HepG2 (cell line): Measurements from ENCODE around the gene NET1. TPM values are rescaled to one million over a fixed set of nuclear protein-coding genes. Genes with fewer than 3 reads are reported as not detected.

Experiments used
- ATAC-seq: fragments of 200-7000 bp; cut with Tn5 transposase; 3 replicates; pipeline ENCODE4 v1.9.1; 2020; ENCODE audit warnings: mild to moderate bottlenecking, moderate library complexity
- BruUV-seq: library from RNA; stranded (reverse); fragments of 400-500 nt; replicated peaks from 2 replicates; lab custom pipeline; 2021; lab: Mats Ljungman, UMichigan
- CTCF ChIA-PET: fragments of 300-600 bp; formaldehyde crosslinking; extraction: SDS; loops from one replicate; lab custom pipeline; 2021; ENCODE audit warnings: low total read pairs, inconsistent platforms, low intra/inter-chr PET ratio; lab: Yijun Ruan, JAX
- POLR2A ChIA-PET: fragments of 350-600 bp; sonication (Branson Sonifier 250); formaldehyde crosslinking; loops from one replicate; lab custom pipeline; 2020; ENCODE audit warnings: antibody characterized with exemption, inconsistent platforms; lab: Yijun Ruan, JAX
- DNase-seq: peaks from one replicate; pipeline ENCODE4 v3.0.0-alpha.2; 2015; ENCODE audit warnings: low spot score
- FAIRE-seq: peaks from 3 replicates; lab custom pipeline; 2011; peaks lifted over from hg19 to GRCh38; lab: Jason Lieb, UNC
- H2AFZ ChIP-seq: one replicate; pipeline ENCODE4 v1.6.1; 2011; ENCODE audit warnings: low read length, inconsistent platforms
- H3K27ac ChIP-seq: fragments of 300-600 bp; 3 replicates; pipeline ENCODE4 v1.8.0; 2011; ENCODE audit warnings: mixed run types, mild to moderate bottlenecking, mixed read lengths, low read length, inconsistent platforms; ENCODE audit not compliant: insufficient read depth; ENCODE audit errors: extremely low read length
- H3K27me3 ChIP-seq, 2 experiments: fragments of 200-600 bp in 1 of 2; 2 replicates in 1 of 2; 3 replicates in 1 of 2; pipeline versions ENCODE4 v1.6.0 to v1.8.0; 2011; ENCODE audit warnings: low read length in 2 of 2, mild to moderate bottlenecking in 2 of 2, moderate library complexity in 2 of 2, inconsistent platforms in 1 of 2; ENCODE audit not compliant: insufficient read depth in 2 of 2, control insufficient read depth in 1 of 2
- H3K36me3 ChIP-seq, 2 experiments: fragments of 200-600 bp in 1 of 2; replicated peaks in 1 of 2; 2 replicates in 1 of 2; 3 replicates in 1 of 2; pipeline versions ENCODE4 v1.5.1 to v1.8.0; 2011; ENCODE audit warnings: low read length in 2 of 2, inconsistent platforms in 1 of 2; ENCODE audit not compliant: insufficient read depth in 2 of 2, control insufficient read depth in 1 of 2
- H3K4me1 ChIP-seq: 2 replicates; pipeline ENCODE4 v1.5.1; 2012; ENCODE audit warnings: low read length, inconsistent platforms; ENCODE audit not compliant: insufficient read depth
- H3K4me2 ChIP-seq: 2 replicates; pipeline ENCODE4 v1.6.0; 2011; ENCODE audit warnings: low read depth, low read length, inconsistent platforms
- H3K4me3 ChIP-seq, 3 experiments: fragments of 200-600 bp in 1 of 3; sonication (generic), shearing (Covaris generic) in 1 of 3; replicated peaks in 1 of 3; 2 replicates each; pipeline ENCODE4 v1.5.1; 2011 to 2016; ENCODE audit warnings: low read length in 3 of 3, inconsistent platforms in 2 of 3, low read depth in 2 of 3, mild to moderate bottlenecking in 2 of 3, control low read depth in 1 of 3, mixed read lengths in 1 of 3; ENCODE audit not compliant: insufficient read depth in 1 of 3
- H3K79me2 ChIP-seq: one replicate; pipeline ENCODE4 v1.6.1; 2011; ENCODE audit warnings: low read length, inconsistent platforms; ENCODE audit not compliant: insufficient read depth
- H3K9ac ChIP-seq: 2 replicates; pipeline ENCODE4 v1.6.0; 2011; ENCODE audit warnings: mild to moderate bottlenecking, low read depth, low read length, inconsistent platforms; ENCODE audit not compliant: insufficient read depth
- H3K9me3 ChIP-seq: 2 replicates; pipeline ENCODE4 v1.5.1; 2012; ENCODE audit warnings: mild to moderate bottlenecking, low read length
- H4K20me1 ChIP-seq: 2 replicates; pipeline ENCODE4 v1.6.0; 2011; ENCODE audit warnings: inconsistent platforms, mild to moderate bottlenecking, low read length, moderate library complexity; ENCODE audit not compliant: insufficient read depth
- MIER3 ChIP-seq: IDR thresholded peaks from 2 replicates; pipeline ENCODE4 v1.6.1; 2016; ENCODE audit warnings: missing compliant biosample characterization, borderline replicate concordance
- MXI1 ChIP-seq: IDR thresholded peaks from 3 replicates; pipeline ENCODE4 v1.6.1; 2012; ENCODE audit warnings: low read depth, low read length, inconsistent platforms, borderline replicate concordance
- NCOA2 ChIP-seq: sonication (generic); formaldehyde crosslinking; IDR thresholded peaks from 2 replicates; pipeline ENCODE4 v1.8.0; 2022; ENCODE audit warnings: inconsistent platforms
- WGBS: methylation state at CpG from one replicate; pipeline ENCODE4 v1.1.6; 2017; ENCODE audit warnings: low lambda C conversion rate; 5-methylcytosine and 5-hydroxymethylcytosine counted together
- in situ Hi-C: cut with HindIII; loops from 2 replicates; pipeline ENCODE4 v1.10.0; 2017; ENCODE audit warnings: low pct_unique_long_range_greater_than_20kb; ENCODE audit not compliant: extremely low pct_ligation_motif_present
- intact Hi-C: fragments of 100-400 bp; cut with micrococcal nuclease; formaldehyde crosslinking; loops from one replicate; pipeline ENCODE4 v1.10.0; 2022; ENCODE audit not compliant: unreplicated experiment
- polyA plus RNA-seq, 8 experiments: library from polyadenylated mRNA; depleted of rRNA in 3 of 8; stranded (reverse) in 7 of 8; unstranded in 1 of 8; fragments of >200 nt; fragmentation: Illumina TruSeq in 4 of 8; extraction: Trizol in 4 of 8; gene quantifications; 2 replicates each; pipeline versions ENCODE4 v1.2.1 to v1.2.3, GENCODE V29; 2011 to 2016; ENCODE audit warnings: low read depth in 4 of 8, missing spikeins in 1 of 8, mixed read lengths in 1 of 8; ENCODE audit not compliant: insufficient read depth in 1 of 8
- total RNA-seq, 5 experiments: library from RNA; depleted of rRNA; stranded (reverse); fragments of >200 nt; fragmentation: Illumina TruSeq; extraction: Trizol; gene quantifications; 2 replicates each; pipeline ENCODE4 v1.2.3, GENCODE V29; 2016; ENCODE audit warnings: low read depth in 1 of 5
- TF ChIP-seq, protein P1 (sequence below): fragments of 450-650 bp; IDR thresholded peaks from 2 replicates; pipeline ENCODE4 v1.6.1; 2016
- TF ChIP-seq, protein P2 (sequence below): sonication (generic); formaldehyde crosslinking; IDR thresholded peaks from 2 replicates; pipeline ENCODE4 v1.5.1; 2020; ENCODE audit warnings: missing genetic modification reagents, mild to moderate bottlenecking, borderline replicate concordance
- TF ChIP-seq, protein P3 (sequence below): sonication (generic); formaldehyde crosslinking; IDR thresholded peaks from 2 replicates; pipeline ENCODE4 v1.9.0; 2021; ENCODE audit warnings: missing genetic modification reagents, mild to moderate bottlenecking, borderline replicate concordance
- TF ChIP-seq, protein P4 (sequence below): sonication (generic); formaldehyde crosslinking; IDR thresholded peaks from 2 replicates; pipeline ENCODE4 v1.5.1; 2020; ENCODE audit warnings: missing genetic modification reagents, mild to moderate bottlenecking, borderline replicate concordance

The NET1 gene
- total and polyA plus RNA-seq, 2 of the 13 experiments (the other 11 are each of a cell fraction or from before 2014, with no cell fraction given) = 48.1 to 65.8 TPM

DNA sequence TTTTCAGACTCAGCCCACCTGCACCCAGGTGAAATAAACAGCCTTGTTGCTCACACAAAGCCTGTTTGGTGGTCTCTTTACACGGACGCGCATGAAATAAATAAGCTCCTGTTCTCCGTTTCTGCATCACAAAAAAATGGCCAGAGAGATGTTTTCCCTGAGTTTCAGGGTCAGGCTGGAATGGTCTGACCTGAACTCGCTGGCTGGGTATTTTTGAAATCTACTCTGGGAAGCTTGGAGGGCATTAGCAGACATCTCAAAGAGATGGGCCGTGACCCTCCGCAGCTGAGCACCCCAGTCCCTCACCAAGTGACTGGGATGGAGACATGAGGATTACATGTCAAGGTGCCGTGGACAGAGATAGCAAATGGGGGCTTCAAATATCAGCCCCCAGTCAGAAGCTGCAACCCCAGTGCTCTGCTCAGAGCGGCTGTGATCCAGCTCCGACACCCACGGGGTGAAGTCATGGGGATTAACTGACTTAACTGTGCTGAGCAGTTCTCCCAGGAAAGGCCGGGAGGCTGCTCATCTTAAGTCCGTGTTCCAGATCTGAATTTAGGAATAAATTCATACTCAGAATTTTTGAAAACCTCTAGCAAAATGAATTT, 64.7 kb downstream of the NET1 start:
- BruUV-seq = no TSS peak
- no peaks in the 10 kb centered on the region for H4K20me1 ChIP-seq
- no peak overlapping the region for H3K4me2 ChIP-seq
- TF ChIP-seq, protein P1, sequence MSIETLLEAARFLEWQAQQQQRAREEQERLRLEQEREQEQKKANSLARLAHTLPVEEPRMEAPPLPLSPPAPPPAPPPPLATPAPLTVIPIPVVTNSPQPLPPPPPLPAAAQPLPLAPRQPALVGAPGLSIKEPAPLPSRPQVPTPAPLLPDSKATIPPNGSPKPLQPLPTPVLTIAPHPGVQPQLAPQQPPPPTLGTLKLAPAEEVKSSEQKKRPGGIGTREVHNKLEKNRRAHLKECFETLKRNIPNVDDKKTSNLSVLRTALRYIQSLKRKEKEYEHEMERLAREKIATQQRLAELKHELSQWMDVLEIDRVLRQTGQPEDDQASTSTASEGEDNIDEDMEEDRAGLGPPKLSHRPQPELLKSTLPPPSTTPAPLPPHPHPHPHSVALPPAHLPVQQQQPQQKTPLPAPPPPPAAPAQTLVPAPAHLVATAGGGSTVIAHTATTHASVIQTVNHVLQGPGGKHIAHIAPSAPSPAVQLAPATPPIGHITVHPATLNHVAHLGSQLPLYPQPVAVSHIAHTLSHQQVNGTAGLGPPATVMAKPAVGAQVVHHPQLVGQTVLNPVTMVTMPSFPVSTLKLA = no peak
- no peak for TF ChIP-seq MIER3 (CRISPR knock-in tag)
- TF ChIP-seq, protein P2, sequence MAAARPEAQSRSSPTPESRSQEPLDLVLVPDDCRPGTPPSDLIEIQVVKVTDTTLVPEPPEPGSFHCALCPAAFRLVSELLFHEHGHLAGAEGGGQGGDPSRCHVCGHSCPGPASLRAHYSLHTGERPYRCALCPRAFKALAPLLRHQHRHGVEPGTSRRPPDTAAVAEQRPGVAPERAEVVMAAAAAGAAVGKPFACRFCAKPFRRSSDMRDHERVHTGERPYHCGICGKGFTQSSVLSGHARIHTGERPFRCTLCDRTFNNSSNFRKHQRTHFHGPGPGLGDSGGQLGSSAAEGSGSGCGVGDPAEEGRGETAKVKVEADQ (CRISPR knock-in tag) = no peak
- no peak for TF ChIP-seq MXI1
- TF ChIP-seq, protein P3, sequence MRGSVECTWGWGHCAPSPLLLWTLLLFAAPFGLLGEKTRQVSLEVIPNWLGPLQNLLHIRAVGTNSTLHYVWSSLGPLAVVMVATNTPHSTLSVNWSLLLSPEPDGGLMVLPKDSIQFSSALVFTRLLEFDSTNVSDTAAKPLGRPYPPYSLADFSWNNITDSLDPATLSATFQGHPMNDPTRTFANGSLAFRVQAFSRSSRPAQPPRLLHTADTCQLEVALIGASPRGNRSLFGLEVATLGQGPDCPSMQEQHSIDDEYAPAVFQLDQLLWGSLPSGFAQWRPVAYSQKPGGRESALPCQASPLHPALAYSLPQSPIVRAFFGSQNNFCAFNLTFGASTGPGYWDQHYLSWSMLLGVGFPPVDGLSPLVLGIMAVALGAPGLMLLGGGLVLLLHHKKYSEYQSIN (CRISPR knock-in tag) = no peak
- no peak for TF ChIP-seq NCOA2
- TF ChIP-seq, protein P4, sequence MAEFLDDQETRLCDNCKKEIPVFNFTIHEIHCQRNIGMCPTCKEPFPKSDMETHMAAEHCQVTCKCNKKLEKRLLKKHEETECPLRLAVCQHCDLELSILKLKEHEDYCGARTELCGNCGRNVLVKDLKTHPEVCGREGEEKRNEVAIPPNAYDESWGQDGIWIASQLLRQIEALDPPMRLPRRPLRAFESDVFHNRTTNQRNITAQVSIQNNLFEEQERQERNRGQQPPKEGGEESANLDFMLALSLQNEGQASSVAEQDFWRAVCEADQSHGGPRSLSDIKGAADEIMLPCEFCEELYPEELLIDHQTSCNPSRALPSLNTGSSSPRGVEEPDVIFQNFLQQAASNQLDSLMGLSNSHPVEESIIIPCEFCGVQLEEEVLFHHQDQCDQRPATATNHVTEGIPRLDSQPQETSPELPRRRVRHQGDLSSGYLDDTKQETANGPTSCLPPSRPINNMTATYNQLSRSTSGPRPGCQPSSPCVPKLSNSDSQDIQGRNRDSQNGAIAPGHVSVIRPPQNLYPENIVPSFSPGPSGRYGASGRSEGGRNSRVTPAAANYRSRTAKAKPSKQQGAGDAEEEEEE (CRISPR knock-in tag) = no peak
- TF ChIP-seq, all 625 proteins: peak for 0
- intact Hi-C loops (no loop called here), in situ Hi-C loops (no loop called here)
- no peak overlapping the region for H3K4me3 ChIP-seq
- no peaks in the 10 kb centered on the region for H3K36me3 ChIP-seq
- H2AFZ ChIP-seq = no peak overlapping the region
- ChIA-PET POLR2A (no interaction called here), CTCF (no interaction called here)
- H3K9me3 ChIP-seq = no peaks in the 10 kb centered on the region
- FAIRE-seq (no peak), ATAC-seq (no peak), DNase-seq (no peak)
- H3K27me3 ChIP-seq = peaks cover 3 to 21% of the 10 kb centered on the region in 2 experiments; a peak in 3 of 5 replicates
- no peaks in the 10 kb centered on the region for H3K79me2 ChIP-seq
- peaks cover 39% of the 10 kb centered on the region for H3K4me1 ChIP-seq
- 67% methylated on average over 12 of the region's 13 CpGs for WGBS
- no peak overlapping the region for H3K27ac ChIP-seq
- no peak overlapping the region for H3K9ac ChIP-seq
